Calu3 (cell line): ENCODE data around the gene NMT1. TPM values are rescaled to one million over a fixed set of nuclear protein-coding genes. Genes with fewer than 3 reads are reported as not detected.

Experiments used
- BruUV-seq: library from RNA; stranded (reverse); fragments of 400-500 nt; replicated peaks from 2 replicates; lab custom pipeline; 2021; lab: Mats Ljungman, UMichigan
- CTCF ChIA-PET: fragments of 300-600 bp; sonication (Branson Sonifier 250); formaldehyde crosslinking; loops from one replicate; lab custom pipeline; 2022; ENCODE audit warnings: antibody characterized with exemption; lab: Charles Lee
- DNase-seq: peaks from one replicate; pipeline ENCODE4 v3.0.0; 2022
- H3K27ac Mint-ChIP-seq: one replicate; pipeline ENCODE4 v1.8.0; 2022; ENCODE audit warnings: mixed read lengths; ENCODE audit not compliant: unreplicated experiment
- H3K27me3 Mint-ChIP-seq: one replicate; pipeline ENCODE4 v1.8.0; 2022; ENCODE audit warnings: mixed read lengths; ENCODE audit not compliant: unreplicated experiment
- H3K36me3 Mint-ChIP-seq: one replicate; pipeline ENCODE4 v1.8.0; 2022; ENCODE audit warnings: mild to moderate bottlenecking, moderate library complexity, mixed read lengths; ENCODE audit not compliant: insufficient read depth, unreplicated experiment
- H3K4me1 Mint-ChIP-seq: one replicate; pipeline ENCODE4 v1.8.0; 2022; ENCODE audit warnings: mild to moderate bottlenecking, low read depth, mixed read lengths; ENCODE audit not compliant: unreplicated experiment
- H3K4me3 Mint-ChIP-seq: one replicate; pipeline ENCODE4 v1.8.0; 2022; ENCODE audit warnings: mild to moderate bottlenecking, low read depth, moderate library complexity, mixed read lengths; ENCODE audit not compliant: unreplicated experiment
- H3K9me3 Mint-ChIP-seq: one replicate; pipeline ENCODE4 v1.8.0; 2022; ENCODE audit warnings: low read depth, mixed read lengths; ENCODE audit not compliant: unreplicated experiment
- intact Hi-C: fragments of 100-400 bp; cut with micrococcal nuclease; formaldehyde crosslinking; loops from one replicate; pipeline ENCODE4 v1.10.0; 2022; ENCODE audit not compliant: unreplicated experiment
- total RNA-seq: library from RNA; stranded (reverse); gene quantifications from 2 replicates; pipeline ENCODE4 v1.2.3, GENCODE V29; 2022
- TF ChIP-seq, protein P1 (sequence below): fragments of 200-600 bp; IDR thresholded peaks from one replicate; pipeline ENCODE4 v1.8.0; 2022; ENCODE audit warnings: antibody characterized with exemption; ENCODE audit not compliant: unreplicated experiment

The NMT1 gene
- total RNA-seq, 1 experiment from 2014 or later, result 185 TPM

DNA sequence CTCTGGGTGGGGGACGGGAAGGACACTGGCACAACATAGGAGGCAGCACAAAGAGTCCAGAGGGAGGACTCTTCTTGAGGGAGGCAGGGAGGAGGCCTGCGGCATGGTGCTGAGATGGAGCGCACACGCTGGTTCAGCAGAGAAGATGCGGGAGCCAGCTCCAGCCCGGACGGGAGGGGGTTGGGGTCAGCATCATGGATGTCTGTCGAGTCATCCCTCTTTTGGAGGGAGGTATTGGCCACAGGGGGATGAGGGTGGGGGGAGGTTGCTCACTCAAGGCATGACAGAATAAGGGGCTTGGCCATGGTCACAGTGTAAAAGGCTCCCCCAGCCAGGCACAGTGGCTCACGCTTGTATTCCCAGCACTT lies 29.0 kb upstream of the NMT1 start:
- BruUV-seq, result no TSS peak
- intact Hi-C loops, result no loop called here
- no peaks in the 10 kb centered on the region for H3K27me3 Mint-ChIP-seq
- H3K9me3 Mint-ChIP-seq, result no peaks in the 10 kb centered on the region
- TF ChIP-seq, protein P1, sequence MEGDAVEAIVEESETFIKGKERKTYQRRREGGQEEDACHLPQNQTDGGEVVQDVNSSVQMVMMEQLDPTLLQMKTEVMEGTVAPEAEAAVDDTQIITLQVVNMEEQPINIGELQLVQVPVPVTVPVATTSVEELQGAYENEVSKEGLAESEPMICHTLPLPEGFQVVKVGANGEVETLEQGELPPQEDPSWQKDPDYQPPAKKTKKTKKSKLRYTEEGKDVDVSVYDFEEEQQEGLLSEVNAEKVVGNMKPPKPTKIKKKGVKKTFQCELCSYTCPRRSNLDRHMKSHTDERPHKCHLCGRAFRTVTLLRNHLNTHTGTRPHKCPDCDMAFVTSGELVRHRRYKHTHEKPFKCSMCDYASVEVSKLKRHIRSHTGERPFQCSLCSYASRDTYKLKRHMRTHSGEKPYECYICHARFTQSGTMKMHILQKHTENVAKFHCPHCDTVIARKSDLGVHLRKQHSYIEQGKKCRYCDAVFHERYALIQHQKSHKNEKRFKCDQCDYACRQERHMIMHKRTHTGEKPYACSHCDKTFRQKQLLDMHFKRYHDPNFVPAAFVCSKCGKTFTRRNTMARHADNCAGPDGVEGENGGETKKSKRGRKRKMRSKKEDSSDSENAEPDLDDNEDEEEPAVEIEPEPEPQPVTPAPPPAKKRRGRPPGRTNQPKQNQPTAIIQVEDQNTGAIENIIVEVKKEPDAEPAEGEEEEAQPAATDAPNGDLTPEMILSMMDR, result no peak
- peaks cover 5% of the 10 kb centered on the region for H3K36me3 Mint-ChIP-seq
- no peak overlapping the region for H3K27ac Mint-ChIP-seq
- CTCF ChIA-PET, result interaction anchor here (0.6 kb wide), 1 partner anchor 11 kb away, joined by 3 read pairs; no protein-coding TSS in a partner anchor
- no peaks in the 10 kb centered on the region for H3K4me1 Mint-ChIP-seq
- no peak for DNase-seq
- no peak overlapping the region for H3K4me3 Mint-ChIP-seq

DNA sequence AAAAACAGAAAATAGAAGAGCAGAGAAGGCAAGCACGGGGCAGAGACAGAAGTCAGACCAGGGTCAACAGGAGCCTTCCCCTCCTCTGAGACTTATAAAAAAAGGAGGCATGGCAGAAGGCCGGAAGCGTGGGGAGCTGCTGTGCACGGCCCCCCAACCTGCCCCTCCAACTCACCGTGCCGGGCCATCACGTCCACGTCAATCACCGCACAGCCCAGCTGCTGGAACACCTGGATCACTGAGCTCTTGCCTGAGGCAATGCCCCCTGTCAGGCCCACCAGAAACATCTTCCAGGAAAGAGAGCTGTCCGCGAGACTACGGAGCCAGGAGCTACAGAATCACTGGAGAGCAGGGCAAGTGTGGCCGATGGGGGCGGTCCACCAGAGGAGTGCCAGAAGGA lies 26.5 kb upstream of the NMT1 start:
- no peak for DNase-seq
- Mint-ChIP-seq H3K27ac (no peak overlapping the region), H3K4me1 (no peaks in the 10 kb centered on the region), H3K27me3 (no peaks in the 10 kb centered on the region), H3K4me3 (no peak overlapping the region), H3K9me3 (no peaks in the 10 kb centered on the region), H3K36me3 (peaks cover 5% of the 10 kb centered on the region)
- BruUV-seq, result no TSS peak
- TF ChIP-seq, protein P1, result no peak
- CTCF ChIA-PET, result interaction anchor here (0.6 to 1.4 kb wide), 3 partner anchors 12 to 1011 kb away, joined by 3 read pairs; no protein-coding TSS in a partner anchor
- intact Hi-C loops, result no loop called here

DNA sequence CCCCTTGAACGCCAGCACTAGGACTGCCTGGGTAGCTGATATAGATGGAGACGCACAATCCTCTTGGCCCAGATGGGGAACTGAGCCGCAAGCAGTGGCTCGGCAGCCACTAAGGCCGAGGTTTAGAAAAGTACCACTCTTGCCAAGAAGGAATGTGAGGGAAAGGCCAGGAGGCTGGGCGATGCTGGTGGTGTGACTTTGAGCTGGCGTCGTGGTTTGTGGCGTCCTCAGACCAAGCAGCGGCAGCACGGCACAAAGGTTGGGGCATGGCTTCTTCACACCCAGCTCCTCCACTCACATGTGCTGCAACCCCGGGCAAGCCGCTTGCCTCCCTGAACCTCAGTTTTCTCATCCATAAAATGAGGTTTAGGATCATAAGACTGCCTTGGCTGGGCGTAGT lies 25.3 kb upstream of the NMT1 start:
- DNase-seq, result no peak
- H3K4me3 Mint-ChIP-seq, result no peak overlapping the region
- BruUV-seq, result no TSS peak
- no peaks in the 10 kb centered on the region for H3K9me3 Mint-ChIP-seq
- peaks cover 5% of the 10 kb centered on the region for H3K36me3 Mint-ChIP-seq
- TF ChIP-seq, protein P1, result no peak
- intact Hi-C loops, result no loop called here
- H3K4me1 Mint-ChIP-seq, result no peaks in the 10 kb centered on the region
- CTCF ChIA-PET, result interaction anchor here (0.6 to 1.4 kb wide), 4 partner anchors 9 to 99 kb away, joined by 3 to 5 read pairs (median 4); no protein-coding TSS in a partner anchor
- no peaks in the 10 kb centered on the region for H3K27me3 Mint-ChIP-seq
- H3K27ac Mint-ChIP-seq, result no peak overlapping the region

DNA sequence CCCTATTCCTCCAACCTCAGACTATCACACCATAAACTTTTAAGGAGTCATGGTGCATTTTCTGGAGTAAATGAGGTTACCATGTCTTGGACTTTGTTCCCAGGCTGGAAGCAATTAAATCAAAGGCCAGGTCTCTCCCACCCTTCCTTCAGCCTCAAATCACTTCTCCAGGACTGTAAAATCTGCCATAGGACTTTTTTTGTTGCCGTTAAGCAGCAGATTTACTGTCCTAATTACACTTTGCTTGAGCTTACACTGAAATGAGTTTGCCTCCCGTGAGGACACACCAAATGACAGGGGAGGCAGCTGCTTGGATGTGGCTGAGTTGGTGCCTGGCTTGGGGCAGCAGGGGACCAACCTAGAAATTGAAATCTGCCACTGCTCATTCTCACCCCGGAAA lies 24.4 kb upstream of the NMT1 start:
- CTCF ChIA-PET, result interaction anchor here (0.5 to 1.0 kb wide), 2 partner anchors 11 to 18 kb away, joined by 3 to 4 read pairs; no protein-coding TSS in a partner anchor
- BruUV-seq, result no TSS peak
- Mint-ChIP-seq H3K9me3 (no peaks in the 10 kb centered on the region), H3K36me3 (peaks cover 5% of the 10 kb centered on the region), H3K4me3 (no peak overlapping the region), H3K27me3 (no peaks in the 10 kb centered on the region), H3K27ac (no peak overlapping the region), H3K4me1 (no peaks in the 10 kb centered on the region)
- no peak for DNase-seq
- TF ChIP-seq, protein P1, result no peak
- intact Hi-C loops, result no loop called here
